T1000 (cell line): ENCODE results near the gene TTLL4.

Experiments
- DNase-seq: peaks from one replicate; lab custom pipeline; 2025; ENCODE audit warnings: mixed read lengths; lab: John Stamatoyannopoulos, UW

TTLL4 gene, protein sequence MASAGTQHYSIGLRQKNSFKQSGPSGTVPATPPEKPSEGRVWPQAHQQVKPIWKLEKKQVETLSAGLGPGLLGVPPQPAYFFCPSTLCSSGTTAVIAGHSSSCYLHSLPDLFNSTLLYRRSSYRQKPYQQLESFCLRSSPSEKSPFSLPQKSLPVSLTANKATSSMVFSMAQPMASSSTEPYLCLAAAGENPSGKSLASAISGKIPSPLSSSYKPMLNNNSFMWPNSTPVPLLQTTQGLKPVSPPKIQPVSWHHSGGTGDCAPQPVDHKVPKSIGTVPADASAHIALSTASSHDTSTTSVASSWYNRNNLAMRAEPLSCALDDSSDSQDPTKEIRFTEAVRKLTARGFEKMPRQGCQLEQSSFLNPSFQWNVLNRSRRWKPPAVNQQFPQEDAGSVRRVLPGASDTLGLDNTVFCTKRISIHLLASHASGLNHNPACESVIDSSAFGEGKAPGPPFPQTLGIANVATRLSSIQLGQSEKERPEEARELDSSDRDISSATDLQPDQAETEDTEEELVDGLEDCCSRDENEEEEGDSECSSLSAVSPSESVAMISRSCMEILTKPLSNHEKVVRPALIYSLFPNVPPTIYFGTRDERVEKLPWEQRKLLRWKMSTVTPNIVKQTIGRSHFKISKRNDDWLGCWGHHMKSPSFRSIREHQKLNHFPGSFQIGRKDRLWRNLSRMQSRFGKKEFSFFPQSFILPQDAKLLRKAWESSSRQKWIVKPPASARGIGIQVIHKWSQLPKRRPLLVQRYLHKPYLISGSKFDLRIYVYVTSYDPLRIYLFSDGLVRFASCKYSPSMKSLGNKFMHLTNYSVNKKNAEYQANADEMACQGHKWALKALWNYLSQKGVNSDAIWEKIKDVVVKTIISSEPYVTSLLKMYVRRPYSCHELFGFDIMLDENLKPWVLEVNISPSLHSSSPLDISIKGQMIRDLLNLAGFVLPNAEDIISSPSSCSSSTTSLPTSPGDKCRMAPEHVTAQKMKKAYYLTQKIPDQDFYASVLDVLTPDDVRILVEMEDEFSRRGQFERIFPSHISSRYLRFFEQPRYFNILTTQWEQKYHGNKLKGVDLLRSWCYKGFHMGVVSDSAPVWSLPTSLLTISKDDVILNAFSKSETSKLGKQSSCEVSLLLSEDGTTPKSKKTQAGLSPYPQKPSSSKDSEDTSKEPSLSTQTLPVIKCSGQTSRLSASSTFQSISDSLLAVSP

GRCh38 chr2:218710687-218711549 is at the start of gene TTLL4:
TTLL4 (plus strand) TSS chr2:218710835; CDS start chr2:218737677, 26,842 bp downstream.
- DNase-seq, result peak; percentile 94

DNA sequence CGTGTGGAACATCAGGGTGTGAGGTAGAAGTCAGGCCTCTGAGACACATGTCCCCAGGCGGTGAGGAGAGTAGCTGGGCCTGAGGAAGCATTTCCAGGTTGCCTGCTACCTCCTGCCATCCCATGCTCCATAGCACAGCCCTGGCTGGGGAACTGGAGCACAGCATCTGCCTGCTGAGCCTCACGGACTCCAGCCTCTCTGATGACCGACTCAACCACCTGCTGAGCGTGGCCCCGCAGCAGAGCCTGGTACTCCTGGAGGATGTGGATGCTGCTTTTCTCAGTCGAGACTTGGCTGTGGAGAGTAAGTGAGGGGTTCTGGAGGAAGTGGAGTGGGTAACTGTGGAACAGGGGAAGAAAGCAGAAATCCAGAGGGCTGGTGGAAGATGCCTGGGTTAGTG is 48.3 kb upstream of the TTLL4 start:
- no peak for DNase-seq

- no peak for DNase-seq
Observed at GRCh38 chr2:218662827-218663226, 47.8 kb upstream of the TTLL4 start.

- no peak for DNase-seq
Observed at GRCh38 chr2:218663901-218664300, 46.7 kb upstream of the TTLL4 start.

DNA sequence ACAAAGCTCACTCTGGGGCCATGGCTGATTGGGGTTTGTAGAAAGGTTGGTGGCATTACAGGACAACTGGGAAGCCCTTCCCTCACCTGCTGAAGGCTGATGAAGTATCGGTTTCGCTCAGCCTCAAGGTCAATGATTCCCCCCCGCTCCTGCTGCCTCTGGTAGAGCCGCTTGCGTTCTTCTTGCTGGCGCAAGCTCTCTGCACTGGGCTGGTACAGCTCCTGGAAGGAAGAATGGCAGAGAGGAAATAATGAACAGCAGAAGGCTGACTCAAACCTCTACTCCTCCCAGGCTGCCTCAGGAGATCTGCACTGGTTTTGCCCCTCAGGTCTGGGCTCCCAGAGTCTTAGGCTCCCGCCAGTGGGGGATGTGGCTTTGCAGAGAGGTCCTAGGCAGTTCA is 46.0 kb upstream of the TTLL4 start:
- no peak for DNase-seq

DNA sequence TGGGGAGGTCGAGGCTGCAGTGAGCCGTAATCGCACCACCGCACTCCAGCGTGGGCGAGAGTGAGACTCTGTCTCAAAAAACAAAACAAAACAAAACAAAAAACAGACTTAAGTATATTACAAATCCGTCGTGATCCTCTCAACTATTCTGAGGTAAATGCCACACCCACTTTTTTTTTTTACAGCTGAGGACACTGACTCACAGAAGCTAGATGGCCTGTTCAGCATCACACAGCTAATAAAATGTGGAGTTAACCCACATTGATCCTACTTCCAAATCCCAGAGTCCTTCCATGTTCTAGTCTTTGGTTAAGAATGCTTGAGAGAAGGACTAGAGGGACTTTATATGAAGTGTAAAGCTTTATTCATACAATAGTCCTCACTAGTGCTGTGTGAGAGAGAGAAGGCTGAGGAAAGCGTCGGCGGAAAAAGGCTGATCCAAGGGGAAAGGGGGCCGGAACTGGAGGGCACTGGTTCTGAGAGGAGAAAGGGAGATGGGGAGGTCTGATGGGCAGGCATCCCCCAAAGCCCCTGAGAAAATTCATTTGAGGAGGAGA is 39.5 kb upstream of the TTLL4 start:
- no peak for DNase-seq

DNA sequence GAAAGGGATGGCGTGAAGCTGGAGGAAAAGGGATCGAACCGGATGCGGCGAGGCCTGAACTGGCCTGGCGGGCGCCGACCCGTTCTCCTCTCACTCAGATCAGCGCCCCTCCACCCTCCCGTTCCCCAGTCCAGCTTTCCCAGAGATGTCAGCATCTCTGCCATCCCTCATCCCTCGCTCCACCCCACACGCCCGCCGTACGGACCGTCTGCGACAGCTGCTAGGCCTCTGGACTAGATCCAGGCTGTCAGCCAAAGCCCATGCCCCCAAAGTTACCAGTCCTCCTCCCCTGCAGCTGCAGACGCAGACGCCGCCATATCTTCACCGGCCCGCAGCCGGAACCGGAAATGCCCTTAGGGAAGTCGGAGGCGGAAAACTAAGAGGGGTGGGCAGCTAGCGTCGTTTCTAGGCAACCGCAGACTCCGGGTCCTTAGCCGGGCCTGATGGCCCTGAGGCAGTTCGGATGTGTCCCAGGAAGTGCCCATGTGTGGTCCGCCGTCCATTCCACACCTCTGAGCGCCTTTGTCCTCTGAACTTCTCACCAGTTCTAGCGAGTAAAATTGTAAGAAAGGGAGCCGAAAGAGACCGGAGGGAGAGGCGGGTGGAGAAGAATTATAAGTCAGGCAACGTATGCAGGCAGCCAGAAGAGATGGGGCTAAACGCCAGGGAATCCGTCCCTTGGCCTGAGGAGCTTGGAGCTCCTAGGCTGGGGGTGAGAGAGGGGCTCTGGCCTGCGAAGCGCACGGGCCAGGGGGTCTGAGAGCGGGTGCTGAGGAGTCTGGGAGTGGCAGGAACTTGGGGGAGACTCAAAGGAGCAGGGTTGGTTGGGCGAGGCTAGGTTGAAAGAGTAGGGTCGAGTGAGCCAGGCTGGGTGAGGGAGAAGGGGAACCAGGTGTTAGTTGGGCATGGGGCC is 38.7 kb upstream of the TTLL4 start, which contains the start of the genes RNF25 and STK36:
TSS of gene RNF25 (minus strand) at position 349 of the 913 bp plus-strand sequence. CDS start at position 317, 32 bp downstream.
TSS of gene STK36 (plus strand) at position 433 of the 913 bp plus-strand sequence. CDS start 744 bp downstream, outside the sequence.
- peak; percentile 84 for DNase-seq

- no peak for DNase-seq
Observed at GRCh38 chr2:218679119-218679518, 31.5 kb upstream of the TTLL4 start.

DNA sequence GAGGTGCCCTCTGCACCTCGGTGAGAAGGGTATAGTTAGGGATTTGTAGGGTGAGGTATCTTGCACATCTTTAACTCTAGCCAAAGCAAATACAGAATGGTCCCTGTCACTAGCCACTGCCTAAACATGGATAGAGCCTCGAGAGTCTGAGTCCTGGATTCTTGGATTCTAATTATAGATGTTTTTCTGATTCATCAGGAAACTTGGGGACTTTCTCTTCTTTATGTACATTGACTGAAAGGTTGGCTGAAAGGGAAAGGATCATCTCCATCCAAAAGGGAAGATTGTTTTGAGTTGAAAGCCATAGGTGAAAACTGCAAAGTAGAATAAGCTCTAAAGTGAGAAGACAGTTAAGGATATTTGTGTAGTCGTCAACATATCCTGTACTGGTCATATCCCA is 30.6 kb upstream of the TTLL4 start:
- DNase-seq, result no peak

DNA sequence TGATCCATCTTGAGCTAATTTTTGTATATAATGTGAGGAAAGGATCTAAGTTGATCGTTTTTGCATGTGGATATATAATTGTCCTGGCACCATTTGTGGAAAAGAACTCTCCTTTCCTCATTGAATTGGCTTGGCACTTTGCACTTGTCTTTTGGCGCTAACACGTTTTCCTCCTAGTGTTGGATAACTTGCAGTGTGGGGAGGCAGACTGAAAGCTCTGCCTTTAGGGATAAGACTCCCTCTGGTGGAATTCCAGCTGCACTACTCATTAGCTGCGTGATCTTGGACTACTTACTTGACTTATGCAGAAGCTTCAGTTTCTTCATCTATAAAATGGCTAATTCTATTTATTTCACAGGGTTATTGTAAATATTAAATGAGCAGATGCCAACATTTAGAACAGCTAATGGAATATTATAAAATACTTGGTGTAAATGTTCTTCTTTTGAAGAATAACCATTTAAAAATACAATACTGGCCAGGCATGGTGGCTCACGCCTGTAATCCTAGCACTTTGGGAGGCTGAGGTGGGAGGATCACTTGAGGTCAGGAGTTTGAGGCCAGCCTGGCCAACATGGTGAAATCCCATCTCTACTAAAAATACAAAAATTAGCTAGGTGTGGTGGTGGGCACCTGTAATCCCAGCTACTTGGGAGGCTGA is 23.1 kb upstream of the TTLL4 start:
- DNase-seq, result peak; percentile 10

DNA sequence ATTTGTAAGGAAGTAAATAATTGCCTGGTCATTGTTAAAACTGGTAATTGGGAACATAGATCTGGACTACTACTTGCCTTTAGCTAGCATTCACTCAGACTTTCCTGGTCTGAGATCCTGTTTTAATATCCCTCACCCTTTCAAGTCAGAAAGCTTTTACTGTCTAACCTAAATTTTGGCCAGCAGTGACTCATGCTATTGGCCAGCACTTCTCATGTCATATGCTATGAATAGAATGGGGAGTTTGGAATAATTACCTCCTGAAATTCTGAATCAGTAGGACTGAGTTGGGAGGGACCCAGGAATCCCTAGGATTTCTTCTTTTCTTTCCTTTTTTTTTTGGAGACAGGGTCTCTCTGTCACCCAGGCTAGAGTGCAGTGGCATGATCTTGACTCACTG is 19.4 kb upstream of the TTLL4 start:
- DNase-seq, result no peak

- no peak for DNase-seq
Observed at GRCh38 chr2:218694405-218695145, 16.1 kb upstream of the TTLL4 start.

DNA sequence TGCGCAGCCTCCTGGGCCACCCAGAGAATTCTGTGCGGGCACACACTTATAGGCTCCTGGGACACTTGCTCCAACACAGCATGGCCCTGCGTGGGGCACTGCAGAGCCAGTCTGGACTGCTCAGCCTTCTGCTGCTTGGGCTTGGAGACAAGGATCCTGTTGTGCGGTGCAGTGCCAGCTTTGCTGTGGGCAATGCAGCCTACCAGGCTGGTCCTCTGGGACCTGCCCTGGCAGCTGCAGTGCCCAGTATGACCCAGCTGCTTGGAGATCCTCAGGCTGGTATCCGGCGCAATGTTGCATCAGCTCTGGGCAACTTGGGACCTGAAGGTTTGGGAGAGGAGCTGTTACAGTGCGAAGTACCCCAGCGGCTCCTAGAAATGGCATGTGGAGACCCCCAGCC is 11.8 kb upstream of the TTLL4 start:
- no peak for DNase-seq

GRCh38 chr2:218701806-218702205 is 8.8 kb upstream of the TTLL4 start:
- DNase-seq, result no peak

GRCh38 chr2:218703341-218703740 is 7.3 kb upstream of the TTLL4 start:
- DNase-seq, result no peak

DNA sequence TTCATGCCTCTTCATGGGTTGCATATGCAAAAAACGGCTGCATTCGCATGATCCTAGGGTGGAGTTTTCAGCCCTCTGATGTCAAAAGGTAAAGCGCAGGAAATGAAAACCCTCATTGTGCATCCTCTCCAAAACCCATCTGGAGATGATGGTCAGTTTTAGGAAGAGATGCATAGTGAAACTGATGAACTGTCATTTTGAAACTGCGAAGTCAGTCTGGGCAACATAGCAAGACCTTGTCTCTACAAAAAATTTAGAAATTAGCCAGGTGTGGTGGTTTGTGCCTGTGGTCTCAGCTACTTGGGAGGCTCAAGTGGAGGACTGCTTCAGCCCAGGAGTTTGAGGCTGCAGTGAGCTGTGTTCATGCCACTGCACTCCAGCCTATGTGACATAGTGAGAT is 2.5 kb upstream of the TTLL4 start:
- no peak for DNase-seq

GRCh38 chr2:218709908-218710307 is 727 bp upstream of the TTLL4 start:
- DNase-seq, result no peak

DNA sequence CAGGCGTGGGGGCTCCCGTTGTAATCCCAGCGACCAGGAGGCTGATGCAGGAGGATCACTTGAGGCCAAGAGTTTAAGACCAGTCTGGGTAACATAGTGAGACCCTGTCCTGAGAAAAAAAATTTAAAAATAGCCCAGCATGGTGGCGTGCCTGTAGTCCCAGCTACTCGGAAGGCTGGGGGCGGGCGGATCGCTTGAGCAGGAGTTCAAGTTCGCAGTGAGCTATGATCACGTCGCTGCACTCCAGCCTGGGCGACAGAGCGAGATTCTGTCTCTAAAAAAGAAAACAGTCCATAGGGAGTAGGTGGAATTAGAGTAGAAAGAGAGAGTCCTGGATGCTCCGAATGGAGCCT is 325 bp upstream of the TTLL4 start:
- DNase-seq, result no peak

DNA sequence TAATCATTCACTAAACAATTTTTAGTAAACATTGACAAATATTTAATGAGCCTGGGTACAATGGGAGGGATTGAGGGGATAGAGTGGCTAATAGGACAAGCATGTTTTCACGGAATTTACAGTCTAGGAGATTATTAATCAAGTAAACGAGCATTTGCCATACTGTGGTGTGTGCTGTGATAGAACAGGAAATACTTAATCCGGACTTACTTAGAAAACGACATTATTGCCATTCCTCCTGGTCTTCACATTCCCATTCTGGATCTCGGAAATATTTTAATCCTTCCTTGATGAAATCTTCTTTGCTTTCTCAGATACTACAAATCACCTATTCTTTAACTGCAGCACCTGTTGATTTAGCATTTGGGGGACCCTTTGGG is 905 bp downstream of the TTLL4 start:
- DNase-seq, result no peak
